ENCODE results near the gene DNAJB8.

The DNAJB8 gene

DNA sequence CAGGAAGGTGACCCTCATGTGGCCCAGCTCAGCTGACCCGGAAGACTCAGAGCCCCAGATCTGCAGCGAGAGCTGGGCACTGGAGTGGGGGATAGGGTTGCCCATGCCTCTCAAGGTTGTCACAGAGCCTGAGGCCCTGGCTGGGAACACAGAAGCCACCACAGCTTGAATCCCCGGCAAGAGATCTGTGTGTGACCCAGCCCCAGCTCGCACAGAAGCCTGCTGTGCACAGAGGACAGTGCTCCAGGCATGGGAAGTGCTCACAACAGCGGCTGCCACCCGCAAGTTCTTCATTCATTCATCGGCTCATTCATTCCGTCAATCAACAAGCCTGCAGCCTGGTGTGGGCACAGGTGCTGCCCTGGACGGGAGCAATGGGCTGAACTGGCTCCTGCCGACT is 36.4 kb downstream of the DNAJB8 start:
- TF ChIP-seq, protein P1, sequence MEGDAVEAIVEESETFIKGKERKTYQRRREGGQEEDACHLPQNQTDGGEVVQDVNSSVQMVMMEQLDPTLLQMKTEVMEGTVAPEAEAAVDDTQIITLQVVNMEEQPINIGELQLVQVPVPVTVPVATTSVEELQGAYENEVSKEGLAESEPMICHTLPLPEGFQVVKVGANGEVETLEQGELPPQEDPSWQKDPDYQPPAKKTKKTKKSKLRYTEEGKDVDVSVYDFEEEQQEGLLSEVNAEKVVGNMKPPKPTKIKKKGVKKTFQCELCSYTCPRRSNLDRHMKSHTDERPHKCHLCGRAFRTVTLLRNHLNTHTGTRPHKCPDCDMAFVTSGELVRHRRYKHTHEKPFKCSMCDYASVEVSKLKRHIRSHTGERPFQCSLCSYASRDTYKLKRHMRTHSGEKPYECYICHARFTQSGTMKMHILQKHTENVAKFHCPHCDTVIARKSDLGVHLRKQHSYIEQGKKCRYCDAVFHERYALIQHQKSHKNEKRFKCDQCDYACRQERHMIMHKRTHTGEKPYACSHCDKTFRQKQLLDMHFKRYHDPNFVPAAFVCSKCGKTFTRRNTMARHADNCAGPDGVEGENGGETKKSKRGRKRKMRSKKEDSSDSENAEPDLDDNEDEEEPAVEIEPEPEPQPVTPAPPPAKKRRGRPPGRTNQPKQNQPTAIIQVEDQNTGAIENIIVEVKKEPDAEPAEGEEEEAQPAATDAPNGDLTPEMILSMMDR (IDR thresholded peaks at IDR 0.05; ENCODE audit: extremely low read depth, missing control alignments) = no peak
- DNase-seq (ENCODE audit: low spot score) = no peak

DNA sequence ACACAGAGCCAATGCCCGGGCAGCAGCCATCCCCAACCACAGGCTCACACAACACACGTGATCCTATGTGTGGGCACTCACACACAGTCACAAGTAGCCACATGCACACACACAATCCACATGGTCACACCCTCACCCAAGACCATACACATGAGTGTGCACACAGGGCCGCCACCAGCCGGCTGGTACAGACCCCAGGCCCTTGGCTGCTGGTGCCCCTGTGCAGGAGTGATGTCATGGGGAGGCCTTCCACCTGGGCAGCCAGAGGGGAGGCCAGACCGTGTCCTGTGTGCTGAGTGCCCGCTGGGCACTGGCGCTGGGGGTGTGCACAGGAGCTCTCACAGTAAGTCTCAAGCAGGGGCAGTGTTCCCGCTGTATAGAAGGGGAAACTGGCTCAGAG is 36.9 kb downstream of the DNAJB8 start:
- TF ChIP-seq, protein P1 (IDR thresholded peaks at IDR 0.05; ENCODE audit: extremely low read depth, missing control alignments) = no peak

DNA sequence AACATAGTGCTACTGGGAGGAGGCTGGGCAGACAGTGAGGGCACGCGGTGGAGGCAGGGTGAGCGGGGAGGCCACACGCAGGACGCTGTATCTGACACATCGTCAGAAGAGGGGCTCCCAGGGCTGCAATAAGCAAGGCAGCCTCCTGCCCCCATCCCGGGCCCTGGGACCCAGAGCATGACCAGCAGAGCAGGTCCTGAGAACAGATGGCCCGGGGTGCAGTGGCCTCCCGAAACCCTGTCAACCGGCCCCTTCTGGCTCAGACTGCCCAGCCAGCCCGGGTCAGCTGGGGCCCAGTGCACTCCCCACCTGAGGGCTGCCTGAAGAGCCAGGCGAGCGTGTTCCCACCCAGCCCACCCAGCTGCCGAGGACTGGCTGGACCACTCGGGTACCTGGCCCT is 37.4 kb downstream of the DNAJB8 start:
- TF ChIP-seq, protein P1 (IDR thresholded peaks at IDR 0.05; ENCODE audit: extremely low read depth, missing control alignments) = no peak
- no peak for DNase-seq (ENCODE audit: low spot score)

More for the DNA sequence above, 36.9 kb downstream of the DNAJB8 start:
- no peak for DNase-seq (ENCODE audit: low spot score)

DNA sequence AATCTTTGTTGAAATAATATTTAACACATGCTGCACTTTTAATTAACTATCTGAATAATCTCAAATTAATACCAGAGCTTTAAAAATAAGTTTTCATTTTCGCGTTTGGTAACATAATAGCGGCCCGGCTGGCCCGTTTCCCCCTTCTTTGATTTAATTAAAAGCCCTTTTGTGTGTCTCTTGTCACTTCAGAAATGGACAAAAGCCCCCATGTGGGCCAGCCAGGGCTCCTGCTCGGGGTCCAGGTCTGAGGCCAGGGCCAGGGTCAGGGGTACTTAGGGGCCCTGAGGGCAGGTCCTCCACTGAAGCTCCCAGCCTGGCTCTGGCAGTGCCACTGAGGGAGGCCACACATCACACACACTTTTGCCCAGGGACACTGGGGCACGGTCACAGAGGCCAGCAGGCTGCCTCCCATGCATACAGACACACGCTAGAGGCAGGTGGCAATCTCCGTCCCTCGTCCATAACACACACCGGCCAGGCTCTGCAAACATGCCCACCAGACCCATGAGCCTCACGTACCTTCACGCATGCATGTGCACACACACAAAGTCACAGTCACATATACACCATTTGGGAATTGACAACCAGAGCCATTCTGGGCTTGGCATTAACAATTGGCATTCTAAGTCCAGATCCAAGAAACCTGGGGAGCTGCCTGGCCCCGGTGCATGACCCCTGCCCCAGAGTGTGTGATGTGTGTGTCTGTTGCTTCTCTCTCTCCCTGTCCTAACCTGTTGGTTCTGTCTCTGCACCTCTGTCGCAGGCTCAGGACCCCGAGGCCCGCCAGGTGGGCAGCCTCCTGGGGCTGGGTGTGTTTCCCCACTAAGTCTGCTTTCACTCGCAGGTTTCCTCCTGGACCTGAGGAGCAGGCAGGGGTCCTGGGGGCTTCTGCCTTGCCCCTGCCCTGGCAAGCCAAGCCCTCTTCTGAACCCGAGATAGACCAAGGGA is 38.5 kb downstream of the DNAJB8 start:
- TF ChIP-seq, protein P1 (IDR thresholded peaks at IDR 0.05; ENCODE audit: extremely low read depth, missing control alignments) = no peak

DNA sequence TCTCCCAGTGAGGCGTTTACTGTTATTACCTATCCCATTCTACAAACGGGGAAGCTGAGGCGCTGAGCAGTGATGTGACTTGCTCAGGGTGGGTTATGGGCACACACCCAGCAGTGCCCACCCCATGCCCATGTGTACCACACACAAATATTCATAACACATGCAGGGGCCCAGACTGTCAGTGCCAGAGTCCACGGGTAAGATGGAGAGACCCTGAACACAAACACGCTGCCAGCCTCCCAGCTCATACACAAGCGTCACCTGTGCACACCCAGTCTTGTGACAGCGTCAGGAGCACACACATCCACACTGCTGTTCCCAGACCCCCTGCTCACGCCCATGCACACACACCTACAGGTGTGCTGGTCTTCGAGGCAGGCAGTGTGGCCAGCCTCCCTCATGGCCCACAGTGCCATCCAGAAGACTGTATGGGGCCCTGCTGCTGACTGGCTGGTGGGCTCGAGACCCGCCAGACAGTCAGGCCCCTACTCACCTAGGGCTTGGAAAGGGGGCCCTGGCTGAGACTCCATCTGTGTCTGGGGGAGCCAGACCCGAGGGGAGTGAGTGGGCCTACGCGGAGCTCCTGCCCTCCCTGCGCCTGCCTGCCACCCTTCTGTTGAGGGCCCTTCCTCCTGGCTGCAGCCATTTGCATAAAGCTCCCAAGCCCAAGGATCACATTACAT is 39.4 kb downstream of the DNAJB8 start:
- TF ChIP-seq, protein P1 (IDR thresholded peaks at IDR 0.05; ENCODE audit: extremely low read depth, missing control alignments) = no peak
- no peak for DNase-seq (ENCODE audit: low spot score)

More for the DNA sequence above, 38.5 kb downstream of the DNAJB8 start:
- no peak for DNase-seq (ENCODE audit: low spot score)

DNA sequence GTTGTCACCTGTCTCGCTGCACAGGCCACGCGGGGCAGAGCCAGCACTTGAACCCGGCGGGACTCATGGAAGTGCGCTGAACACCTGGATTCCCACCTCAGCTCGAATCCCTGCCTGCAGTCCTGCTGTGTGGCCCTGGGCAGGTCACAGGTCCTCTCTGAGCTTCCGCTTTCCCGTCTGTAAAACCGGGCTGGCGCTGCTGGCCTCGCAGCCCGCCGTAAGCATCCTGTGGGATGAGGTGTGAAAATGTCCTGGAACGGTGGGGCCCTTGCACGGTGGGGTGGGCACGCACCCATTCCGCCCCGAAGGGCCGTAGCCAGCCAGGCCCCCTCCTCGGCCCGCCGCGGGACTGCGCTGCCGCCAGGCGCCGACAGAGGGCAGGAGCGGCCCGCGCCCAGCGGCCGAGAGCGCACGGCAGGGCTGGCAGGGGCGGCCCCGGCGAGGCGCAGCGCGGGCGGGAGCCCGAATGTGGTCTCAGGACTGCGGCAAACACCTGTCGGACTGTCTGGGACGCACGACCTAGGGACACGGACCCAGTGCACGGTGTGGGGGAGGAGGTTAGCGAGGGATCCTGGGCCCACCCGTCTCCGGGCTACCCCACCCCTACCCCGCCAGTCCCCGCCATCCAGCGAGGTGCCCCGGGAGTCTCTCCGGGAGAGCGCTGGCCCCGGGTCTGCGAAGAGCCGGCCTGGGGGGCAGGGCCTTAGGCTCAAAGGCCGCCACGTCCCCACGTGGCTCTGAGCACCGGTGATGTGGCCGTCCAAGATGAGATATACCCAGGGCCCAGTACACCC is 40.4 kb downstream of the DNAJB8 start:
- DNase-seq (ENCODE audit: low spot score) = peak; percentile 96
- TF ChIP-seq, protein P1 (IDR thresholded peaks at IDR 0.05; ENCODE audit: extremely low read depth, missing control alignments) = peak; percentile 99

Data from GM20000 (cell line).